ENCODE measurements around the gene NEURL1B.

DNA sequence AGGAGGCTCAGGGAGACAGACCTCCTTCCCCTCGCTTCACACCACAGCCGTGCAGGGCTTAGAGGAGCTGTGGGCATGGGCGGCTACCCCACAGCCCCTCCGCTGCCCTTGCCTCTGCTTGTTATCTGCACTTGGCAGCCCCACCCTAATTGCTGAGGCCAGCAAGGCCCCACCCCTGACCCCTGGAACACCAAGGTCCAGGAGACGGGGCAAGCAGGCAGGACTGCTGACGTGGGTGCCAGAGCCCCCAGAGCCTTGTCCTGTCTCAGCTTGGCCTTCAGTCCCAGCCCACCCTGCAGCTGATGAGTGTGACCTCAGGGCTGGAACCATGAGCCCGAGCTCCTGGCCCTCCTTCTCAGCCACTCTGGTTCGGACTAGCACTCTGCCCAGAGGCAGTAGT is 29.1 kb upstream of the NEURL1B start:
- TF ChIP-seq, protein P1, sequence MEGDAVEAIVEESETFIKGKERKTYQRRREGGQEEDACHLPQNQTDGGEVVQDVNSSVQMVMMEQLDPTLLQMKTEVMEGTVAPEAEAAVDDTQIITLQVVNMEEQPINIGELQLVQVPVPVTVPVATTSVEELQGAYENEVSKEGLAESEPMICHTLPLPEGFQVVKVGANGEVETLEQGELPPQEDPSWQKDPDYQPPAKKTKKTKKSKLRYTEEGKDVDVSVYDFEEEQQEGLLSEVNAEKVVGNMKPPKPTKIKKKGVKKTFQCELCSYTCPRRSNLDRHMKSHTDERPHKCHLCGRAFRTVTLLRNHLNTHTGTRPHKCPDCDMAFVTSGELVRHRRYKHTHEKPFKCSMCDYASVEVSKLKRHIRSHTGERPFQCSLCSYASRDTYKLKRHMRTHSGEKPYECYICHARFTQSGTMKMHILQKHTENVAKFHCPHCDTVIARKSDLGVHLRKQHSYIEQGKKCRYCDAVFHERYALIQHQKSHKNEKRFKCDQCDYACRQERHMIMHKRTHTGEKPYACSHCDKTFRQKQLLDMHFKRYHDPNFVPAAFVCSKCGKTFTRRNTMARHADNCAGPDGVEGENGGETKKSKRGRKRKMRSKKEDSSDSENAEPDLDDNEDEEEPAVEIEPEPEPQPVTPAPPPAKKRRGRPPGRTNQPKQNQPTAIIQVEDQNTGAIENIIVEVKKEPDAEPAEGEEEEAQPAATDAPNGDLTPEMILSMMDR (IDR thresholded peaks at IDR 0.05; ENCODE audit: poor library complexity), result no peak
- TF ChIP-seq EZH2 (IDR thresholded peaks at IDR 0.05; ENCODE audit: borderline replicate concordance) (no peak), EZH2phosphoT487 (IDR thresholded peaks at IDR 0.05; ENCODE audit: low read depth, severe bottlenecking, unreplicated experiment) (no peak)

All from hepatocyte (in vitro differentiated cells).